HepG2 (cell line): ENCODE data around the gene NSG2. TPM values are rescaled to one million over a fixed set of nuclear protein-coding genes. Genes with fewer than 3 reads are reported as not detected.

Source experiments
- ATAC-seq: fragments of 200-7000 bp; cut with Tn5 transposase; 3 replicates; pipeline ENCODE4 v1.9.1; 2020; ENCODE audit warnings: mild to moderate bottlenecking, moderate library complexity
- BruUV-seq: library from RNA; stranded (reverse); fragments of 400-500 nt; replicated peaks from 2 replicates; lab custom pipeline; 2021; lab: Mats Ljungman, UMichigan
- CTCF ChIA-PET: fragments of 300-600 bp; formaldehyde crosslinking; extraction: SDS; loops from one replicate; lab custom pipeline; 2021; ENCODE audit warnings: low total read pairs, inconsistent platforms, low intra/inter-chr PET ratio; lab: Yijun Ruan, JAX
- POLR2A ChIA-PET: fragments of 350-600 bp; sonication (Branson Sonifier 250); formaldehyde crosslinking; loops from one replicate; lab custom pipeline; 2020; ENCODE audit warnings: antibody characterized with exemption, inconsistent platforms; lab: Yijun Ruan, JAX
- DNase-seq: peaks from one replicate; pipeline ENCODE4 v3.0.0-alpha.2; 2015; ENCODE audit warnings: low spot score
- FAIRE-seq: peaks from 3 replicates; lab custom pipeline; 2011; peaks lifted over from hg19 to GRCh38; lab: Jason Lieb, UNC
- H2AFZ ChIP-seq: one replicate; pipeline ENCODE4 v1.6.1; 2011; ENCODE audit warnings: low read length, inconsistent platforms
- H3K27ac ChIP-seq: fragments of 300-600 bp; 3 replicates; pipeline ENCODE4 v1.8.0; 2011; ENCODE audit warnings: mixed run types, mild to moderate bottlenecking, mixed read lengths, low read length, inconsistent platforms; ENCODE audit not compliant: insufficient read depth; ENCODE audit errors: extremely low read length
- H3K27me3 ChIP-seq, 2 experiments: fragments of 200-600 bp in 1 of 2; 2 replicates in 1 of 2; 3 replicates in 1 of 2; pipeline versions ENCODE4 v1.6.0 to v1.8.0; 2011; ENCODE audit warnings: low read length in 2 of 2, mild to moderate bottlenecking in 2 of 2, moderate library complexity in 2 of 2, inconsistent platforms in 1 of 2; ENCODE audit not compliant: insufficient read depth in 2 of 2, control insufficient read depth in 1 of 2
- H3K36me3 ChIP-seq, 2 experiments: fragments of 200-600 bp in 1 of 2; replicated peaks in 1 of 2; 2 replicates in 1 of 2; 3 replicates in 1 of 2; pipeline versions ENCODE4 v1.5.1 to v1.8.0; 2011; ENCODE audit warnings: low read length in 2 of 2, inconsistent platforms in 1 of 2; ENCODE audit not compliant: insufficient read depth in 2 of 2, control insufficient read depth in 1 of 2
- H3K4me1 ChIP-seq: 2 replicates; pipeline ENCODE4 v1.5.1; 2012; ENCODE audit warnings: low read length, inconsistent platforms; ENCODE audit not compliant: insufficient read depth
- H3K4me2 ChIP-seq: 2 replicates; pipeline ENCODE4 v1.6.0; 2011; ENCODE audit warnings: low read depth, low read length, inconsistent platforms
- H3K4me3 ChIP-seq, 3 experiments: fragments of 200-600 bp in 1 of 3; sonication (generic), shearing (Covaris generic) in 1 of 3; replicated peaks in 1 of 3; 2 replicates each; pipeline ENCODE4 v1.5.1; 2011 to 2016; ENCODE audit warnings: low read length in 3 of 3, inconsistent platforms in 2 of 3, low read depth in 2 of 3, mild to moderate bottlenecking in 2 of 3, control low read depth in 1 of 3, mixed read lengths in 1 of 3; ENCODE audit not compliant: insufficient read depth in 1 of 3
- H3K79me2 ChIP-seq: one replicate; pipeline ENCODE4 v1.6.1; 2011; ENCODE audit warnings: low read length, inconsistent platforms; ENCODE audit not compliant: insufficient read depth
- H3K9ac ChIP-seq: 2 replicates; pipeline ENCODE4 v1.6.0; 2011; ENCODE audit warnings: mild to moderate bottlenecking, low read depth, low read length, inconsistent platforms; ENCODE audit not compliant: insufficient read depth
- H3K9me3 ChIP-seq: 2 replicates; pipeline ENCODE4 v1.5.1; 2012; ENCODE audit warnings: mild to moderate bottlenecking, low read length
- H4K20me1 ChIP-seq: 2 replicates; pipeline ENCODE4 v1.6.0; 2011; ENCODE audit warnings: inconsistent platforms, mild to moderate bottlenecking, low read length, moderate library complexity; ENCODE audit not compliant: insufficient read depth
- BCL6 ChIP-seq: IDR thresholded peaks from 2 replicates; pipeline ENCODE4 v1.6.1; 2016; ENCODE audit warnings: missing genetic modification reagents, missing compliant biosample characterization
- DNMT3B ChIP-seq: conservative IDR thresholded peaks from 2 replicates; pipeline ENCODE4 v1.6.1; 2016; ENCODE audit warnings: missing biosample characterization, control low read depth
- HNRNPH1 ChIP-seq: fragments of 200-400 bp; formaldehyde crosslinking; optimal IDR thresholded peaks from 2 replicates; pipeline ENCODE3; 2017; ENCODE audit warnings: mild to moderate bottlenecking, low read depth, low read length
- KLF12 ChIP-seq: sonication (generic); formaldehyde crosslinking; IDR thresholded peaks from 2 replicates; pipeline ENCODE4 v1.4.0; 2020; ENCODE audit warnings: missing genetic modification reagents, borderline replicate concordance
- MATR3 ChIP-seq: sonication (generic); formaldehyde crosslinking; IDR thresholded peaks from 2 replicates; pipeline ENCODE4 v1.4.0; 2020; ENCODE audit warnings: missing genetic modification reagents
- MZF1 ChIP-seq: sonication (generic); formaldehyde crosslinking; IDR thresholded peaks from 2 replicates; pipeline ENCODE4 v1.8.1; 2023; ENCODE audit warnings: mild to moderate bottlenecking, missing genetic modification reagents, borderline replicate concordance
- NCOA1 ChIP-seq: sonication (generic); formaldehyde crosslinking; IDR thresholded peaks from 2 replicates; pipeline ENCODE4 v1.9.0; 2021; ENCODE audit warnings: missing genetic modification reagents
- RNF219 ChIP-seq: sonication (generic); formaldehyde crosslinking; IDR thresholded peaks from 2 replicates; pipeline ENCODE4 v1.5.0; 2020; ENCODE audit warnings: mild to moderate bottlenecking, missing genetic modification reagents
- RXRA ChIP-seq: sonication (generic); formaldehyde crosslinking; IDR thresholded peaks from 2 replicates; pipeline ENCODE4 v1.5.1; 2020; ENCODE audit warnings: missing genetic modification reagents
- SIX1 ChIP-seq: sonication (generic); formaldehyde crosslinking; IDR thresholded peaks from 2 replicates; pipeline ENCODE4 v1.4.0; 2020; ENCODE audit warnings: missing genetic modification reagents, borderline replicate concordance
- THAP11 ChIP-seq: IDR thresholded peaks from 2 replicates; pipeline ENCODE4 v1.6.1; 2016; ENCODE audit warnings: missing biosample characterization, missing genetic modification reagents
- ZBTB1 ChIP-seq: sonication (generic); formaldehyde crosslinking; IDR thresholded peaks from 2 replicates; pipeline ENCODE4 v1.4.0; 2020; ENCODE audit warnings: missing genetic modification reagents, borderline replicate concordance
- ZFP62 ChIP-seq: sonication (generic); formaldehyde crosslinking; IDR thresholded peaks from 2 replicates; pipeline ENCODE4 v1.4.0; 2020; ENCODE audit warnings: missing genetic modification reagents
- ZGPAT ChIP-seq: IDR thresholded peaks from 2 replicates; pipeline ENCODE4 v1.6.1; 2016; ENCODE audit warnings: mild to moderate bottlenecking
- ZNF430 ChIP-seq: sonication (generic); formaldehyde crosslinking; IDR thresholded peaks from 2 replicates; pipeline ENCODE4 v1.9.0; 2021; ENCODE audit warnings: mild to moderate bottlenecking, missing genetic modification reagents
- ZNF597 ChIP-seq: sonication (generic); formaldehyde crosslinking; IDR thresholded peaks from 2 replicates; pipeline ENCODE4 v1.5.0; 2020; ENCODE audit warnings: missing genetic modification reagents
- ZSCAN31 ChIP-seq: sonication (generic); formaldehyde crosslinking; IDR thresholded peaks from 2 replicates; pipeline ENCODE4 v1.5.0; 2020; ENCODE audit warnings: low read depth, mild to moderate bottlenecking, missing genetic modification reagents
- WGBS: methylation state at CpG from one replicate; pipeline ENCODE4 v1.1.6; 2017; ENCODE audit warnings: low lambda C conversion rate; 5-methylcytosine and 5-hydroxymethylcytosine counted together
- in situ Hi-C: cut with HindIII; loops from 2 replicates; pipeline ENCODE4 v1.10.0; 2017; ENCODE audit warnings: low pct_unique_long_range_greater_than_20kb; ENCODE audit not compliant: extremely low pct_ligation_motif_present
- intact Hi-C: fragments of 100-400 bp; cut with micrococcal nuclease; formaldehyde crosslinking; loops from one replicate; pipeline ENCODE4 v1.10.0; 2022; ENCODE audit not compliant: unreplicated experiment
- polyA plus RNA-seq, 8 experiments: library from polyadenylated mRNA; depleted of rRNA in 3 of 8; stranded (reverse) in 7 of 8; unstranded in 1 of 8; fragments of >200 nt; fragmentation: Illumina TruSeq in 4 of 8; extraction: Trizol in 4 of 8; gene quantifications; 2 replicates each; pipeline versions ENCODE4 v1.2.1 to v1.2.3, GENCODE V29; 2011 to 2016; ENCODE audit warnings: low read depth in 4 of 8, missing spikeins in 1 of 8, mixed read lengths in 1 of 8; ENCODE audit not compliant: insufficient read depth in 1 of 8
- total RNA-seq, 5 experiments: library from RNA; depleted of rRNA; stranded (reverse); fragments of >200 nt; fragmentation: Illumina TruSeq; extraction: Trizol; gene quantifications; 2 replicates each; pipeline ENCODE4 v1.2.3, GENCODE V29; 2016; ENCODE audit warnings: low read depth in 1 of 5

The NSG2 gene
- total and polyA plus RNA-seq, 2 of the 13 experiments (the other 11 are each of a cell fraction or from before 2014, with no cell fraction given) = 0.21 TPM; not detected in 1

- TF ChIP-seq ZGPAT (CRISPR knock-in tag) (no peak), DNMT3B (CRISPR knock-in tag) (no peak), RNF219 (CRISPR knock-in tag) (no peak), THAP11 (CRISPR knock-in tag) (no peak), ZFP62 (CRISPR knock-in tag) (no peak)
These were observed 11.7 kb downstream of the NSG2 start (continued) for GRCh38 chr5:174057206-174057605.

- no peak for DNase-seq
- Histone ChIP-seq H3K9me3 (no peaks in the 10 kb centered on the region), H3K9ac (no peak overlapping the region), H3K27me3 (no peaks in the 10 kb centered on the region), H3K79me2 (no peaks in the 10 kb centered on the region), H2AFZ (no peak overlapping the region), H3K4me2 (no peak overlapping the region), H3K4me3 (no peak overlapping the region), H3K4me1 (no peaks in the 10 kb centered on the region), H3K36me3 (no peaks in the 10 kb centered on the region), H3K27ac (no peak overlapping the region), H4K20me1 (no peaks in the 10 kb centered on the region)
- no TSS peak for BruUV-seq
- ChIA-PET CTCF (no interaction called here), POLR2A (no interaction called here)
- ATAC-seq = no peak
- WGBS = 8% methylated on average over 2 of the region's 2 CpGs
- TF ChIP-seq ZNF597 (CRISPR knock-in tag) (no peak), SIX1 (CRISPR knock-in tag) (no peak), HNRNPH1 (no peak), MZF1 (CRISPR knock-in tag) (no peak), ZSCAN31 (CRISPR knock-in tag) (no peak), BCL6 (CRISPR knock-in tag) (no peak), ZBTB1 (CRISPR knock-in tag) (no peak), MATR3 (CRISPR knock-in tag) (no peak), NCOA1 (CRISPR knock-in tag) (no peak), ZNF430 (CRISPR knock-in tag) (no peak), RXRA (CRISPR knock-in tag) (no peak), KLF12 (CRISPR knock-in tag) (no peak)
- intact Hi-C loops = no loop called here
- no peak for FAIRE-seq
- in situ Hi-C loops = no loop called here
These were observed 13.1 kb downstream of the NSG2 start for GRCh38 chr5:174058433-174059122.
